Liver (tissue), 3 donors: ENCODE results near the gene NR1D2.

Experiments used
- ATF3 ChIP-seq: IDR thresholded peaks from 2 replicates; pipeline ENCODE4 v1.6.1; 2016; ENCODE audit warnings: antibody characterized with exemption
- CTCF ChIP-seq: fragments of 150-350 bp; IDR thresholded peaks from 2 replicates; pipeline ENCODE4 v1.5.1; 2017; ENCODE audit warnings: improper control_type of control experiment, low read depth, low read length; ENCODE audit not compliant: missing input control
- EGR1 ChIP-seq, 2 donors: IDR thresholded peaks; 2 replicates each; pipeline ENCODE4 v1.6.1; 2016 to 2018; ENCODE audit warnings: antibody characterized with exemption in 2 of 2, low read depth in 2 of 2
- FOXA1 ChIP-seq: IDR thresholded peaks from 2 replicates; pipeline ENCODE4 v1.6.1; 2016; ENCODE audit warnings: antibody characterized with exemption
- GABPA ChIP-seq, 2 donors: IDR thresholded peaks in 1 of 2; conservative IDR thresholded peaks in 1 of 2; 2 replicates each; pipeline ENCODE4 v1.6.1; 2016; ENCODE audit warnings: antibody characterized with exemption in 2 of 2, mild to moderate bottlenecking in 1 of 2, moderate library complexity in 1 of 2
- HNF4A ChIP-seq, 2 donors: conservative IDR thresholded peaks; 2 replicates each; pipeline ENCODE4 v1.6.1; 2016; ENCODE audit warnings: antibody characterized with exemption in 2 of 2, mild to moderate bottlenecking in 2 of 2
- JUND ChIP-seq, 2 donors: IDR thresholded peaks; 2 replicates each; pipeline ENCODE4 v1.6.1; 2016; ENCODE audit warnings: antibody characterized with exemption in 2 of 2
- MAX ChIP-seq: IDR thresholded peaks from 2 replicates; pipeline ENCODE4 v1.6.1; 2016; ENCODE audit warnings: antibody characterized with exemption
- RAD21 ChIP-seq, 2 donors: IDR thresholded peaks; 2 replicates each; pipeline ENCODE4 v1.6.1; 2016; ENCODE audit warnings: antibody characterized with exemption in 2 of 2, mild to moderate bottlenecking in 2 of 2
- REST ChIP-seq: IDR thresholded peaks from 2 replicates; pipeline ENCODE4 v1.6.1; 2016; ENCODE audit warnings: antibody characterized with exemption, mild to moderate bottlenecking
- RXRA ChIP-seq, 2 donors: IDR thresholded peaks; 2 replicates each; pipeline ENCODE4 v1.6.1; 2017 to 2018; ENCODE audit warnings: antibody characterized with exemption in 2 of 2, mild to moderate bottlenecking in 1 of 2
- SP1 ChIP-seq: IDR thresholded peaks from 2 replicates; pipeline ENCODE4 v1.6.1; 2018; ENCODE audit warnings: antibody characterized with exemption, mild to moderate bottlenecking
- TAF1 ChIP-seq: conservative IDR thresholded peaks from 2 replicates; pipeline ENCODE4 v1.6.1; 2016; ENCODE audit warnings: antibody characterized with exemption, mild to moderate bottlenecking
- ZBTB33 ChIP-seq: IDR thresholded peaks from 2 replicates; pipeline ENCODE4 v1.6.1; 2016; ENCODE audit warnings: antibody characterized with exemption
- donor health status: healthy.
- donor health status: healthy.

- TF ChIP-seq MAX (no peak), TAF1 (no peak), CTCF (no peak), ZBTB33 (no peak), ATF3 (no peak), HNF4A (conservative IDR thresholded peaks at IDR 0.05) (no peak), GABPA (IDR thresholded peaks at IDR 0.05 in 1 of 2, conservative IDR thresholded peaks at IDR 0.05 in 1 of 2) (no peak), EGR1 (IDR thresholded peaks at IDR 0.05; ENCODE audit: low read depth in 2 of 2) (no peak), RAD21 (IDR thresholded peaks at IDR 0.05) (no peak), RXRA (IDR thresholded peaks at IDR 0.05) (no peak), JUND (IDR thresholded peaks at IDR 0.05) (no peak), FOXA1 (no peak), SP1 (no peak), REST (no peak)
These were observed 40.5 kb upstream of the NR1D2 start for GRCh38 chr3:23904545-23904944.
